Amygdala (tissue), 56 donors: Measurements from ENCODE around the gene MARS1.
"Not testable (repeated sequence)": the region's sequence is repeated elsewhere in the genome, so short reads cannot be mapped to it uniquely, and the experiment has no call there.

ENCODE experiments used
- DNase-seq, 56 donors: peaks; one replicate each; lab custom pipeline; 2025; lab: John Stamatoyannopoulos, UW

Gene MARS1

DNA sequence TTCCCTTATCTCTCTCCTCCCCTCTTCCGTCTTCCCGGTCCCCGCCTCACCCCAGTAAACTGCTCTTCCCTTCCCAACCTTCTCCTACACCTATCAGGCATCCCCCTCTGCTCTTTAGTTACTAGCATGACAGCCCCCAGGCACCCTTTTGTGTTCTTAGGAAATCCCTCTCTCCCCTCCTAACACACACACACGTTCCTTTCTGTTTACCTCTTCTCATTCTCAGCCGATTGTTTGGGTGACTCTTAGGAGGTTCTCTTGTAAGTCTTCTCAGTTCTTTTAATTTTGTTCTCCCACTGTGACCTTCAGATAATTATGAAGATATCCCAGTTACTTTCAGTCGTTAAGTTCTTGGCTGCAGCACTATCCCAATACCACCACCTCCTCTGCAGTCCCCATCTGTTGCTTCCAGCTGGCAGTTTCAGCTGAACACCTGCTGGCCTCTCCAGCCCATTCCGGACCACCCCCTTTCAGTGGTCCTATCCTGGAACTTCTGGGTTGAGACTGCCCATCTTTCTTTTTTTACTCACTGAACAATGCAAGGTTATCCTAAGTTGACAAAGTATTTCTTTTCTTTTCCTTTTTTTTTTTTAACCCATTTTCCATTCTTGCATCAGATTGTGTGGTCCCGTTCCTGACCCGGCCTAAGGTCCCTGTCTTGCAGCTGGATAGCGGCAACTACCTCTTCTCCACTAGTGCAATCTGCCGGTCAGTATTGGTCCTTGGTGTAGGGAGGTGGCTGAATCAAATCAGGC is 711 bp downstream of the MARS1 start:
- no peak for DNase-seq

DNA sequence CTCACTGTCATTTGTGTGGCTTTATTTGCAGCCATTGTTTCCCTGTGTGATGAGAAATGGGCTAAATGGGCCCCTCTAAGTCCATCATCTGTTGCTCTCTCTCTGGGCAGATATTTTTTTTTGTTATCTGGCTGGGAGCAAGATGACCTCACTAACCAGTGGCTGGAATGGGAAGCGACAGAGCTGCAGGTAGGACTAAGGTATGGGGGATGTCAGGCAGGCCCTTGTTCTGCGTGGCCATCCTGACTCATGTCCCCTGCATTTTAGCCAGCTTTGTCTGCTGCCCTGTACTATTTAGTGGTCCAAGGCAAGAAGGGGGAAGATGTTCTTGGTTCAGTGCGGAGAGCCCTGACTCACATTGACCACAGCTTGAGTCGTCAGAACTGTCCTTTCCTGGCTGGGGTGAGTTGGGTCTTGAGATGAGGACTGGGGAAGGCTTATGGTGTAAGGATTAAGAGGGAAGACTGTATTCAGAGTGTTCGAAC is 1.3 kb downstream of the MARS1 start:
- no peak for DNase-seq

DNA sequence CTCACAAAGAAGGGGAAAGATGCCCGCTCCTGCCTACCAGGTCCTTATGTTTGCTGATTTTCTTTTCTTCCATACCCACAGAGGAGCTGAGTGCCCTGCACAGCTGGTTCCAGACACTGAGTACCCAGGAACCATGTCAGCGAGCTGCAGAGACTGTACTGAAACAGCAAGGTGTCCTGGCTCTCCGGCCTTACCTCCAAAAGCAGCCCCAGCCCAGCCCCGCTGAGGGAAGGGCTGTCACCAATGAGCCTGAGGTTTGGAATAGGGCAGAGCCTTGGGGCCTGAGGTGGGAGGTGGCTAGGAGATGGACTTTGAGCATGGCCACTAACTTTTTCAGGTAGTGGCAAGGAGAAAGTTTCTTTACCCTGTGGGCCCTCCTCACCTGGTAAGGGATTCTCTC is 2.3 kb downstream of the MARS1 start:
- DNase-seq, result no peak

DNA sequence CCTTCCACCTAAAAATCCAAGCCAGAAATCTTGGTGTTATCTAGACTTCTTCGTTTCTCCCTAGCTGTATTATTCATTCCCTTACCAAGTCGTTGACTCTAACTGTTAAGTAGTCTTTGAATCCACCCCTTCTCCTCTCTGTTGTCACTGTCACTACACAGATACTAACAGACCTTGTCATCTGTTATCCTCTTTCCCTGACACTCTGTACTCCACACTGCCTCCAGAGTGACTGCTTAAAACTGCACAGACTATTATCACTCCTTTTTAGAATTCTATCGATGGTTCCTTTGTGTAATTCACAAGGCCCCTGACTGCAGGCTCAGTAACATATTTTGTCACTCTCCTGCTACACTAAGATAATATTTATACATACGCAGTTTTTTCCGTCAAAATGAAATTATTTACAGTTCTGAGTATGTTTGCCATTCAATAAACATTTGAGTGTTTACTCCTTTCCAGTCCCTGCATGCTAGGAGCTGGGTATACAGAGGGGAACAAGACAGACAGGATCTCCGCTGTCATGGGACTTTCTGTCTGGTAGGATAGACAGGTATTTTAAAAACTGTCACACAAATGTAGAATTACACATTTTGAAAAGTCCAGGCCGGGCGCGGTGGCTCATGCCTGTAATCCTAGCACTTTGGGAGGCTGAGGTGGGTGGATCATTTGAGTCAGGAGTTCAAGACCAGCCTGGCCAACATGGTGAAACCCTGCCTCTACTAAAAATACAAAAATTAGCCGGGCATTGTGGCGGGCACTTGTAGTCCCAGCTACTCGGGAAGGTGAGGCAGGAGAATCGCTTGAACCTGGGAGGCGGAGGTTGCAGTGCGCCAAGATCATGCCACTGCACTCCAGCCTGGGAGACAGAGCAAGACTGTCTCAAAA is 3.8 kb downstream of the MARS1 start:
- no peak for DNase-seq

DNA sequence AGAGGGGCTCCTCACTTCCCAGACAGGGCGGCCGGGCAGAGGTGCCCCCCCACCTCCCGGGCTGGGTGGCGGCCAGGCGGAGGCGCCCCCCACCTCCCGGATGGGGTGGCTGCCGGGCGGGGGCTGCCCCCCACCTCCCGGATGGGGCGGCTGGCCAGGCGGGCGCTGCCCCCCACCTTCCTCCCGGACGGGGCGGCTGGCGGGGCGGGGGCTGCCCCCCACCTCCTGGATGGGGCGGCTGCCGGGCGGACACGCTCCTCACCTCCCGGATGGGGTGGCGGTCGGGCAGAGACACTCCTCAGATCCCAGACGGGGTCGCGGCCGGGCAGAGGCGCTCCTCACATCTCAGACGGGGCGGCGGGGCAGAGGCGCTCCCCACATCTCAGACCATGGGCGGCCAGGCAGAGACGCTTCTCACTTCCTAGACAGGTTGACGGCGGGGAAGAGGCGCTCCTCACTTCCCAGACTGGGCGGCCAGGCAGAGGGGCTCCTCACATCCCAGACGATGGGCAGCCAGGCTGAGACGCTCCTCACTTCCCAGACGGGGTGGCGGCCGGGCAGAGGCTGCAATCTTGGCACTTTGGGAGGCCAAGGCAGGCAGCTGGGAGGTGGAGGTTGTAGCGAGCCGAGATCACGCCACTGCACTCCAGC is 7.3 kb downstream of the MARS1 start:
- DNase-seq, result not testable (repeated sequence)

DNA sequence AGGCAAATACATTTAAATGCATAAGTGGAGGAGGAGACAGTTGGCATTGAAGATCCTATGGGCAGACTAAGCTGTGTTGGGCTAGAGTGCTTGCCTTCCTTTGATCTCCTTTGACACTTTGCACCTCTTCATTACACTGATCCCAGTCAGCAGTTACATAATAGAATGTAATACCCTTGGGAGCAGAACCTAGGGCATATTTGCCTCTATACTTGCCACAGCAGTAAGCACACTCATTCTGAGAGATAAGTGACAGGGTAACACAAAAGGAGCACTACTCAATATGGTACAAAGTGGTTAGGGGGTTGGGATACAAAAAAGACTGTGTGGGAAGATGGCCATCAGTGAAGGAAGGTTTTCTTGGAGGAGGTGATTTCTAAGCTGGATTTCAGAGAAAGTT is 9.0 kb downstream of the MARS1 start:
- no peak for DNase-seq

DNA sequence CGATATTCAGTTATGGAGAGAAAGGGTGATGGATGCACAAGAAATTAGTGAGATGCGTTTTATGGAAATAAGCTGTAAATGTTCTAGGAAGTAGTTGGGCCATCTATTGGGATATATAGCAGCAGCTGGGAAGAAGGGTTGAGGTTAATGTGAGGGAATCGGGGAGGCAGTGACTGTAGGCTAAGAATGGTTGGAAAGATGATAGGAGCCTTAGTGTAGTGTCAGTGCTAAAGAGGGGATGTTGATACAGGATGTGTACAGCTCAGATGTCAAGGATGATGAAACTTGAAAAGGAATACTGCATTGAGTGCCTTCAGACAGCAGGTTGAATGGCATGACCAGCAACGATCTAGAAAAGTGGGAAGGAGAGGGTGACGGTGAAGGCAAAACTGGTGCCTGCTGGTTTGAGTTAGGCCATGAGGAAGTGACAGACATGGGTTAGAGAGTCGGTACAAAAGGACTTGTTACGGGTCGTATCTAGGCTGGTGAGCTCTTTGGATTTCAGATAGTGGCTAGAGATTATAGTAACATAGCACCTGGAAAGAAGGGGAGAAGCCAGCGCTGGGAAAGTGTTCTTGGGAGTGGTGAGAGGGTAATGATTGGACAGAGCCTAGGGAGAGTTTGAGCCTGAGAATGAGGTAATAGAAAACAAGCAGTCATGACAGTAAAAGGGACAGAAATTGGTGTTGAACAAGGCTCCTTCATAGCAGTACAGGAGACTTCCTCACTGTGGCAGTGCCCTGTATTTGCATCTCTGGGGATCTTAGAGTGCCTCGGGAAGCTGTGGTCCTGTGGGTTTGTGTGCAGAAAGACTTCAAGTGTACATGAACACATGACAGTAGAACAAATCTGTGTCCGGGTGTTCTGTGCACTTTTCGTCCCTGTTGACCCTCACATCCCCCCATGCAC is 9.6 kb downstream of the MARS1 start:
- DNase-seq, result no peak

DNA sequence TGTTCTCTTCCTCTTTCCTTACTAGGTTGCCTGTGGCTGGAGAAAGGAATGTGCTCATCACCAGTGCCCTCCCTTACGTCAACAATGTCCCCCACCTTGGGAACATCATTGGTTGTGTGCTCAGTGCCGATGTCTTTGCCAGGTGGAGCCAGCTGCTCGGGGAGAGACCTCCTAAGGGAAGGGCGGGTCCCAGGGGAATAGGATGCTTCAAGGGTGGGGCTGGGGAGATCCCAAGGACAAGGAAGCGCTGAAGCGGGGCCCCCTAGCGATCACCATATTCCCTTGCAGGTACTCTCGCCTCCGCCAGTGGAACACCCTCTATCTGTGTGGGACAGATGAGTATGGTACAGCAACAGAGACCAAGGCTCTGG is 10.2 kb downstream of the MARS1 start:
- no peak for DNase-seq

DNA sequence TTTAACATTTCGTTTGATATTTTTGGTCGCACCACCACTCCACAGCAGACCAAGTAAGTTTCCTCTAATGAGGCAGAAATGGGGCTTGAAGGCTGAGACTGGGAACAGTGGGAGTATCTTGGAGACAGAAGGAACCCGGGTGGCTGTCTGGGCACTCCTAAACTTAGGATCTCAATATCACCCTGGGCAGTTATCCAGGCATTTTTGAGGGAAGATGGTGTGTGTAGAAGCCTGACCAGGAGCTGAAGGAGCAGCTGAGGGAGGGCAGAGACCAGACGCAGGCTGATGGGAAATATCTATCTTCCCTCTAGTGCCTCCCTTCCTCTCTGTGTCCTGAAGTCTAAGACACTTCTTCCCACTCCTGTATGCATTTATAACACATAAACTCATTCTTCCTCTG is 10.7 kb downstream of the MARS1 start:
- no peak for DNase-seq

DNA sequence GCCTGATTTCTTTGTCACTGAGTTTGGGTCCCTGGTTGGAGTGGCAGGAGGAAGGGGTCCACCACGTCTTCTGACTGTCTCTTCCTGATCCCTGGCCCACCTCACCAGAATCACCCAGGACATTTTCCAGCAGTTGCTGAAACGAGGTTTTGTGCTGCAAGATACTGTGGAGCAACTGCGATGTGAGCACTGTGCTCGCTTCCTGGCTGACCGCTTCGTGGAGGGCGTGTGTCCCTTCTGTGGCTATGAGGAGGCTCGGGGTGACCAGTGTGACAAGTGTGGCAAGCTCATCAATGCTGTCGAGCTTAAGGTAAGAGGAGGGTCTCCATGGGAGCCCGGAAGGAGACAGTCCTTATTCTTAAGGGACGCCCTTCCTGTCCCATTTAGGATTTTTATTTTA is 12.3 kb downstream of the MARS1 start:
- DNase-seq, result no peak

DNA sequence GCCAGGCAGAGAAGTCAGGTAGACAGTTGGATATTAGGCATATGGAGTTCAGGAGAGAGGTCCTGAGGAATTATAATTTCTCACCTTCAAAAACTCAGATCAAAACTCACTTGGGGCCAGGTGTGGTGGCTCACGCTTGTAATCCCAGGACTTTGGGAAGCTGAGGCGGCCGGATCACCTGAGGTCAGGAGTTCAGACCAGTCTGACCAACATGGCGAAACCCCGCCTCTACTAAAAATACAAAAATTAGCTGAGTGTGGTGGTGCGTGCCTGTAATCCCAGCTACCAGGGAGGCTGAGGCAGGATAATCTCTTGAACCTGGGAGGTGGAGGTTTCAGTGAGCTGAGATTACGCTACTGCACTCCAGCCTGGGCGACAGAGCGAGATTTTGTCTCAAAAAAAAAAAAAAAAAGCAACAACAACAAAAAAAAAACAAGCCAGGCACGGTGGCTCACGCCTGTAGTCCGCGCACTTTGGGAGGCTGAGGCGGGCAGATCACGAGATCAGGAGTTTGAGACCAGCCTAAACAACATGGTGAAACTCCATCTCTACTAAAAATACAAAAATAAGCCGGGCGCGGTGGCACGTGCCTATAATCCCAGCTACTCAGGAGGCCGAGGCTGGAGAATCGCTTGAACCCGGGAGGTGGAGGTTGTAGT is 14.6 kb downstream of the MARS1 start:
- DNase-seq, result not testable (repeated sequence)

DNA sequence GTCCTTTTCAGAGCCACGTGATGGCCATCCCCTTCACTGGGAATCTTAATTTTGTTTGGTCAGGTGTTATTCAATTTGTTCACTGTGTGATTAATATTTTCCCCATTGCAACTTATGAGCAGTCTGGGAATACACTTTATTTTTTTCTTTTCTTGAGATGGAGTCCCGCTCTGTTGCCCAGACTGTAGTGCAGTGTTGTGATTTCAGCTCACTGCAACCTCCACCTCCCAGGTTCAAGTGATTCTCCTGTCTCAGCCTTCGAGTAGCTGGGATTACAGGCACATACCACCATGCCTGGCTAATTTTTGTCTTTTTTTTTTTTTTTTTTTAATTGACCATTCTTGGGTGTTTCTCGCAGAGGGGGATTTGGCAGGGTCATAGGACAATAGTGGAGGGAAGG is 18.7 kb downstream of the MARS1 start:
- DNase-seq, result not testable (repeated sequence)

DNA sequence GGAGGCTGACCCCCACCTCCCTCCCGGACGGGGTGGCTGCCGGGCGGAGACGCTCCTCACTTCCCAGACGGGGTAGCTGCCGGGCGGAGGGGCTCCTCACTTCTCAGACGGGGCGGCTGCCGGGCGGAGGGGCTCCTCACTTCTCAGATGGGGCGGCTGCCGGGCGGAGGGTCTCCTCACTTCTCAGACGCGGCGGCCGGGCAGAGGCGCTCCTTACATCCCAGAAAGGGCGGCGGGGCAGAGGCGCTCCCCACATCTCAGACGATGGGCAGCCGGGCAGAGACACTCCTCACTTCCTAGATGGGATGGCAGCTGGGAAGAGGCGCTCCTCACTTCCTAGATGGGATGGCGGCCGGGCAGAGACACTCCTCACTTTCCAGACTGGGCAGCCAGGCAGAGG is 19.9 kb downstream of the MARS1 start:
- not testable (repeated sequence) for DNase-seq

DNA sequence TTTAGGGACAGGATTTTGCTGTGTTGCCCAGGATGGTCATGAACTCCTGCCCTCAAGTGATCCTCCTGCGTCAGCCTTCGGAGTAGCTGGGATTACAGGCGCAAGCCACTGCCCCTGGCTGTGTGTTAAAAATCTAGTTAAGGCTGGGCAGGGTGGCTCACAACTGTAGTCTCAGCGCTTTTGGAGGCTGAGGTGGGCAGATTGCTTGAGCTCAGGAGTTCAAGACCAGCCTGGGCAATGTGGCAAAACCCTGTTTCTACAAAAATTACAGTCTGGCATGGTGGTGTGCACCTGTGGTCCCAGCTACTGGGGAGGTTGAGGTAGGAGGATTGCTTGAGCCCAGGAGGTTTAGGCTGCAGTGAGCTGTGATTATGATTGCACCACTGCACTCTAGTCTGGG is 23.3 kb downstream of the MARS1 start:
- DNase-seq, result no peak

DNA sequence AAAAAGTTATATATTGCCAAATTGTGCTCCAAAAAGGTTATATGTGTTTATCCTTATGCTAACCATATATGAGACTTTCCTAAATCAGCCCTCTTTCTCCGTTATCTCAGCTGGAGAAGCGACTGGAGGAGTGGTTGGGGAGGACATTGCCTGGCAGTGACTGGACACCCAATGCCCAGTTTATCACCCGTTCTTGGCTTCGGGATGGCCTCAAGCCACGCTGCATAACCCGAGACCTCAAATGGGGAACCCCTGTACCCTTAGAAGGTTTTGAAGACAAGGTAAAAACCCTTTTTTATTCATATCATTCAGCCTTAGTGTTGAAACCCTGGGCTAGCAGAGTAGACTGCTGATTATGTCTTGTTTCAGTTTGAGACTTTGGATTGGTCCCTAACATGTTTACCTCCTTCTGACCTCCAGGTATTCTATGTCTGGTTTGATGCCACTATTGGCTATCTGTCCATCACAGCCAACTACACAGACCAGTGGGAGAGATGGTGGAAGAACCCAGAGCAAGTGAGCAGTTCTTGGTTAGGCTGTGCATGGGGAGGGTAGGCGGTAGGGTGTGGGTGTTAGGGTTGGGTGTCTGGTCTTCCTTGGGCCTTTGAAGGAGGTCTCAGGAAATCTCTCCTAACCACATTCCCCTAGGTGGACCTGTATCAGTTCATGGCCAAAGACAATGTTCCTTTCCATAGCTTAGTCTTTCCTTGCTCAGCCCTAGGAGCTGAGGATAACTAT is 23.9 kb downstream of the MARS1 start:
- DNase-seq, result no peak

DNA sequence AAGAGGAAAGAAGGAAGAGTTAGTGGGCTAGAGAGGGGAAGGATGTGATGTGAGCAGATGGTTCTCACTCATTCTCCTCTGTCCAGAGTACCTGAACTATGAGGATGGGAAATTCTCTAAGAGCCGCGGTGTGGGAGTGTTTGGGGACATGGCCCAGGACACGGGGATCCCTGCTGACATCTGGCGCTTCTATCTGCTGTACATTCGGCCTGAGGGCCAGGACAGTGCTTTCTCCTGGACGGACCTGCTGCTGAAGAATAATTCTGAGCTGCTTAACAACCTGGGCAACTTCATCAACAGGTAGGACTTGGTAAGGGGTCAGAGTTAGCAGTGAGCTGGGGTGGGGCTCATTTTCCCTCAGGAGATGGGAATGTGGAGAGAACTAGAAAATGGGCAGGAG is 24.8 kb downstream of the MARS1 start:
- DNase-seq, result no peak

DNA sequence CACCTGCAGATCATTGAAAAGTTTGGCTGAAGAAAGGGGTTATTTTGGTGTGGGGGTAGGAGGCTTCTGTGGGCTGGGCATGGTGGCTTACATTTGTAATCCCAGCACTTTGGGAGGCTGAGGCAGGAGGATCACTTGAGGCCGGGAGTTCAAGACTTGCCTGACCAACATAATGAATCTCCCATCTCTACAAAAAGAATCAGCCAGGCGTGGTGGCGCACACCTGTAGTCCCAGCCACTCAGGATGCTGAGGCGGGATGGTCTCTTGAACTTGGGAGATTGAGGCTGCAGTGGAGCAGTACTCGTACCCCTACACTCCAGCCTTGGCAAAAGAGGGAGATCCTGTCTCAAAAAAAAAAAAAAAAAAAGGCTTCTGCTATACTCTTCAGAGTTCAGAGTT is 25.4 kb downstream of the MARS1 start:
- no peak for DNase-seq

DNA sequence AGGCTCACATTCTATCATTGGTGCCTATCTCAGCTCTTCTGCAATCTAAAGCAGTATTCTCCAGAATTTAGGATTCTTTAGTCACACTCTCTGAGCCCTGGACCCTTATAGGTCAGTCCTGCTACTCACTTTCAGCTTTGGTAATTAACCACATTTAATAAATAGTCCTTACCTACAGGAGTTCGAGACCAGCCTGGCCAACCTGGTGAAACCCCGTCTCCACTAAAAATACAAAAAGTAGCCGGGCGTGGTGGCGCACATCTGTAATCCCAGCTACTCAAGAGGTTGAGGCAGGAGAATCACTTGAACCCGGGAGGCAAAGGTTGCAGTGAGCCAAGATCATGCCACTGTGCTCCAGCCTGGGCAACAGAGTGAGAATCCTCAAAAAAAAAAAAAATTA is 25.8 kb downstream of the MARS1 start:
- not testable (repeated sequence) for DNase-seq

DNA sequence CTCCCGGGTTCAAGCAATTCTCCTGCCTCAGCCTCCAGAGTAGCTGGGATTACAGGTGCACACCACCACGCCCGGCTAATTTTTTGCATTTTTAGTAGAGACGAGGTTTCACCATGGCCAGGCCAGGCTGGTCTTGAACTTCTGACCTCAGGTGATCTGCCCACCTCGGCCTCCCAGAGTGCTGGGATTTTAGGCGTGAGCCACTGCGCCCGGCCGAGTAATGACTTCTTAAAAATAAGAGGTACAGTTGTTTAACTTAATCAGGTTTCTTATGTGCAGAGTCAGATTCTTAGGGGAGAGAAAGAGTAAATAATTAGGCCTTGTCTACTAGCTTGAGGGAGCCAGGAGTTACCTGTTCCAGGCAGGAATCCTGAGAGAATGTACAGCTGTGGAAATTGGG is 26.4 kb downstream of the MARS1 start:
- DNase-seq, result not testable (repeated sequence)
